OCI-LY1 (cell line): Measurements from ENCODE around the gene SBSN.

Source experiments
- CTCF ChIP-seq: fragments of 200-600 bp; sonication (generic), shearing (Covaris generic); IDR thresholded peaks from 2 replicates; pipeline ENCODE4 v1.5.1; 2017; ENCODE audit warnings: mild to moderate bottlenecking, antibody characterized with exemption, low read length, moderate library complexity, mixed read lengths
- EZH2 ChIP-seq: fragments of 200-600 bp; sonication (generic), shearing (Covaris generic); IDR thresholded peaks from 2 replicates; pipeline ENCODE4 v1.8.0; 2017; ENCODE audit warnings: borderline replicate concordance, mixed run types, mild to moderate bottlenecking, antibody characterized with exemption, low read length, moderate library complexity, mixed read lengths

- TF ChIP-seq CTCF (no peak), EZH2 (no peak)
Measured at GRCh38 chr19:35562776-35563175, 34.7 kb upstream of the SBSN start.
